HG02588 (cell line): ENCODE results near the gene SLFN14.
"Not testable (repeated sequence)": the region's sequence is repeated elsewhere in the genome, so short reads cannot be mapped to it uniquely, and the experiment has no call there.

Experiments used
- ATAC-seq: cut with Tn5 transposase; IDR thresholded peaks from one replicate; pipeline ENCODE4 v1.9.1; 2021; ENCODE audit warnings: mild to moderate bottlenecking, moderate library complexity; ENCODE audit not compliant: unreplicated experiment

SLFN14 gene

GRCh38 chr17:35560703-35561102 is at the start of gene SLFN14:
TSS of gene SLFN14 (minus strand) at chr17:35560819. CDS start at chr17:35558062, 2,757 bp downstream.
- ATAC-seq: no peak

- ATAC-seq: no peak
Measured at GRCh38 chr17:35609831-35610230, 49.2 kb upstream of the SLFN14 start.

GRCh38 chr17:35607239-35607847 is 46.7 kb upstream of the SLFN14 start:
- no peak for ATAC-seq

GRCh38 chr17:35605678-35606077 is 45.1 kb upstream of the SLFN14 start:
- no peak for ATAC-seq

GRCh38 chr17:35603674-35604073 is 43.1 kb upstream of the SLFN14 start:
- no peak for ATAC-seq

- ATAC-seq: no peak
Measured at GRCh38 chr17:35597604-35598003, 37.0 kb upstream of the SLFN14 start.

GRCh38 chr17:35596530-35597233 is 36.1 kb upstream of the SLFN14 start:
- ATAC-seq: no peak

GRCh38 chr17:35596072-35596471 is 35.5 kb upstream of the SLFN14 start:
- no peak for ATAC-seq

- no peak for ATAC-seq
Measured at GRCh38 chr17:35588196-35588920, 27.7 kb upstream of the SLFN14 start.

- peak; percentile 88 for ATAC-seq
Measured at GRCh38 chr17:35587074-35587961, 26.7 kb upstream of the SLFN14 start, which contains the start of gene AP2B1. TSS of gene AP2B1 (plus strand) at chr17:35587322. CDS start at chr17:35594031, 6,709 bp downstream.

- ATAC-seq: peak; percentile 4
Measured at GRCh38 chr17:35586569-35587073, 26.0 kb upstream of the SLFN14 start.

GRCh38 chr17:35584061-35584460 is 23.4 kb upstream of the SLFN14 start:
- ATAC-seq: no peak

GRCh38 chr17:35578929-35579432 is 18.4 kb upstream of the SLFN14 start:
- no peak for ATAC-seq

- ATAC-seq: peak; percentile 87
Measured at GRCh38 chr17:35578197-35578928, 17.7 kb upstream of the SLFN14 start, which contains the start of gene PEX12. TSS of gene PEX12 (minus strand) at chr17:35578571. CDS start at chr17:35578021, 550 bp downstream.

- no peak for ATAC-seq
Measured at GRCh38 chr17:35577830-35578196, 17.2 kb upstream of the SLFN14 start.

- no peak for ATAC-seq
Measured at GRCh38 chr17:35575759-35576158, 15.1 kb upstream of the SLFN14 start.

- no peak for ATAC-seq
Measured at GRCh38 chr17:35569405-35569804, 8.8 kb upstream of the SLFN14 start.

GRCh38 chr17:35568561-35568960 is 7.9 kb upstream of the SLFN14 start:
- ATAC-seq: no peak

- no peak for ATAC-seq
Measured at GRCh38 chr17:35566968-35567367, 6.3 kb upstream of the SLFN14 start.

- ATAC-seq: not testable (repeated sequence)
Measured at GRCh38 chr17:35563181-35563580, 2.6 kb upstream of the SLFN14 start.
